GM19468 (cell line): ENCODE data around the gene MTREX.

ENCODE experiments used
- ATAC-seq: cut with Tn5 transposase; IDR thresholded peaks from one replicate; pipeline ENCODE4 v1.9.1; 2021; ENCODE audit warnings: mild to moderate bottlenecking, moderate library complexity, moderate number of reproducible peaks; ENCODE audit not compliant: unreplicated experiment; ENCODE audit errors: extremely low read depth

Gene MTREX

DNA sequence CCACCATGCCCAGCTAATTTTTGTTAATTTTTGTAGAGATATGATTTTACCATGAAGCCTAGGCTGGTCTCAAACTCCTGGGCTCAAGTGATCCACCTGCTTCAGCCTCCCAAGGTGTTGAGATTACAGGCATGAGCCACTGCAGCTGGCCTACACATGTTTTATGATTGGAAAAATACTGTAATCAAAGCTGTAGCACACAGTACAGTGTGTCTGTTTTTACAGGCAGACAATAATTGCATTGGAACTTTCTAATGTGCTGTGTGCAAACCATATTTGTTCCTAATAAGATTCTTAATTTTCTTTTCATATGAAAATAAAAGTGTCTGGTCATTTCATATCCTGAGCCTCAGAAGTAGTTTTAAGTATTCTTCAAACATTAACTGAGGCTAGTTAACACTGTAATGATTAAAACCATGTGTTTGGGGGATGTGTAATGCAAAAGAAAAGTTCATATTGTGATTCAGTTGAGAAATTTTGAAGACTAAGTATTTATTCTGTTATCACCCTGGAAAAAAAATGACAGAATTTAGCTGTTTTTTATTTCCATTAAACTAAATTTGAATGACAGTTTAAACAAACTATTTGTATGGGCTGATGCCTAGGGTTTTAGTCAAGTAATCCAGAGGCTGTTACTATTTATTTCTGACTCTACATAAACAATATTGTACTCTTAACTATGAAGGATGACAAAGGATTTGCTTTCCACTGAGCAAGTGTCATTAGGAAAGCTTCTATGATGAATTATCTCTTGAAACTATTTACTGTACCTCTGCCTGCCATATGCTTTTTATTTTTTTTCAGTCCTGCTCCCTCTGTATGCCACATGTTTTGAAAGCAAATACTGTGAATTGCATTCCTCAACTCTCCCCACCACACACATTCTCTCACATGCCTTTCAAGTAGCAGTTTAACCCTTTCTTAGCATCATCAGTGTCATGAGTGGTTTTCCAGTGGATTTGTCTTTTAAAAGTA is 111.5 kb downstream of the MTREX start:
- no peak for ATAC-seq

- ATAC-seq: peak; percentile 82
Observed at GRCh38 chr5:55421074-55421529, 113.3 kb downstream of the MTREX start.

DNA sequence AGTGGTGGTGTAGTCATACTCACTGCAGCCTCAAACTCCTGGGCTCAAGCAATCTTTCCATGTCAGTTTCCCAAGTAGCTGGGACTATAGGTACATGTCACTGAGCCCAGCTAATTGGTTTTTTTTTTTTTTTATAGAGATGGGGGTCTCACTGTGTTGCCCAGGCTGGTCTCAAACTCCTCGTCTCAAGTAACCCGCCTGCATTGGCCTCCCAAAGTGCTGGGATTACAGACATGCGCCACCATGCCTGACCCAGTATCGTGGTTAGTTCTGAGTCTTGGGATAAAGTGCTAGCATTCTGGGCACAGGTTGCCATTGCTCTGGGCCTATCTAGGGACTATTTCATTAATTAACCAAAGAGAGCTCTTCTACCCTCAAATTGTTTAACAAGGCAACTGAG is 118.7 kb downstream of the MTREX start:
- no peak for ATAC-seq

- ATAC-seq: no peak
Observed at GRCh38 chr5:55427157-55427556, 119.4 kb downstream of the MTREX start.

GRCh38 chr5:55429221-55429612 is 121.4 kb downstream of the MTREX start:
- ATAC-seq: no peak

DNA sequence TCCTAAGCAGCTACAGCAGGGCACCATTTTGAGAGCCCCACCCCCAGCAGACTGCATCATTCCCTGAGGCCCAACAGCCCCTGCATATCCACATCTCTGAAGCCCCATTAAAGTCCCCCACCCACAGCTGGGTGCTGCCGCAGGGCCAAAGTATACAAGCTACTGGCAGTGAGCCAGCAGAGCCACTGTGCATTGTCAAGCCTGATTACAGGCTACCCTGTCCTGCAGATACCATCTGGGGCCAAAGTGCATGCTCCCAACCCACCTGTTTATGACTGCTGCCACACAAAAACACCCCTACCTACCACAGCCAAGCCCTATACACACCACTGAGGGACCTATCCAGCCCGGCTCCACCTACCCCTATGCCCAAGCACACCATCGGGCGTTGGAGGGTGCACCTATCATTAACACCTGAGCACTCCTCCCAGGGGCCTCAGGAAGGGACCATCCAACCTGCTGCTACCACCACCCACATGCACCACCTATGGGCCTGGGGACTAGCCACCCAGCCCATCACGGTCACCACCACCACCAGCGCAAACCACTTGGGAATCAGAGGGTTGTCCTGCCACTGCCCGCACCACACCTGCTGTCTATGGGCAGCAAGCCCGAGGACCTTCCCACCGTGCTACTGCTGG is 121.9 kb downstream of the MTREX start:
- ATAC-seq: no peak

DNA sequence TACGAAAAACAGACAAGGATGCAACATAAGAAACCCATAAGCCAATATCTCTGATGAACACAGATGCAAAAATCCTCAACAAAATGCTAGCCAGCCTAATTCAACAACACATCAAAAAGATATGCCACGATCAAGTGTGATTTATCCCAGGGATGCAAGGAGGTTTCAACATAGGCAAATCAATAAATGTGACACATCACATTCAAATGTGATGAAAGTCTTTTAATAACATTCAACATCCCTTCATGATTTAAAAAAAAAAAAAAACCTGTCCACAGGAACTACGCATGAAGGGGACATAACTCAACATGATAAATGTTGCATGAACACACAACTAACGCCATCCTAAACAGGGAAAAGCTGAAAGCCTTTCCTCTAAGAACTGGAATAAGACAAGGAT is 124.8 kb downstream of the MTREX start:
- no peak for ATAC-seq

DNA sequence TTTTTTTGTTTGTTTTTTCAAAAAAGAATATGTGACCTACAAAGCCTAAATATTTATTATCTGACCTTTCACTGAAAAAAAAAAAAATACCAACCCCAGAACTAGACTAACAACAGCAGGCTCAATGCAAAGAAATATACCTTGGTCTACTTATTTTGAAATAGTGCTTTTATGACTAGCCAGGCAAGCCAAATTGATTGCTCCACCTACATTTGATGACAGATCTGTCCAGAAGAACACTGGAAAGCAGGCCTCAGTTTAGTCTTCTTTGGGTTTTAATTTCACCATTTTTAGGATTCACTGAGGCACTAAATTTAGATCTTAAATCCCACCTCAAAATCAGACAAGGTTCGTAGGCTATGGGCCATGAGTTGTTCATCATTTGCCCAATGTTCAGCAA is 129.7 kb downstream of the MTREX start:
- no peak for ATAC-seq

DNA sequence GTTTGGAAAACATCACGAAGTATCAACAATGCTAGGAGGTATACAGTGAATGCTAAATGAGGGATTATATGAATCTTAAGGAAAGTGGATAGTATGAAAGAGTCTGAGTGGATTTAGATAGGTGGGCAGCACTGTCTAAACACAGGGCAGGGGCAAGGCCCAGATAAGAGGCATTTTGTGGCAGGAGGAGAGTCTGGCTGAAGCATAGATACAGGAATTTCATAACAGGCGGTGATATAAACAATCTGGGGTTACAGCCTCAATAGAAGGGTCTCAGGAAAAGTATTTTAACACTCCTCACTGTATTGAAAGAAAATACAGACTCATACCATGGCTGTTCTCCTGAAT is 130.0 kb downstream of the MTREX start:
- no peak for ATAC-seq

DNA sequence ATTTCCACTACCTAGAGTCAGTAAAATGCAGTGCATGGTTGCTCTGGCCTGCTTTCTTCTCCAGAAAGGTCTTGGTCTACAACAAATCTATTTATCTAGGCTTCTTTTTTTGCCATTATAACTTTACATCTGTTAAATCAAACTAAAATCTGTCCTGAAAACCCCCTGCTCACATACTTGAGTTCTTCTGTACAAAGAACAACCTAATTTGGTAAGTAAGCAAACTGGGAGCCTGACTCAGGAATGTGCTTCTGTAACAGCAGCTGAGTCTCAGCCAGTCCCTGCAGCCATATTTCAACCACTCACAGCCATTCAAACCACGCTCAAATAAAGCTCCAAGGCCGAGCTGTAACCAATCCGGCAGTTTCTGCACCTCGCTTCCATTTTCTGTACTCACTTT is 131.2 kb downstream of the MTREX start:
- no peak for ATAC-seq

- ATAC-seq: no peak
Observed at GRCh38 chr5:55440188-55440646, 132.4 kb downstream of the MTREX start.

- no peak for ATAC-seq
Observed at GRCh38 chr5:55441107-55441771, 133.4 kb downstream of the MTREX start.

GRCh38 chr5:55441954-55442353 is 134.2 kb downstream of the MTREX start:
- ATAC-seq: no peak

DNA sequence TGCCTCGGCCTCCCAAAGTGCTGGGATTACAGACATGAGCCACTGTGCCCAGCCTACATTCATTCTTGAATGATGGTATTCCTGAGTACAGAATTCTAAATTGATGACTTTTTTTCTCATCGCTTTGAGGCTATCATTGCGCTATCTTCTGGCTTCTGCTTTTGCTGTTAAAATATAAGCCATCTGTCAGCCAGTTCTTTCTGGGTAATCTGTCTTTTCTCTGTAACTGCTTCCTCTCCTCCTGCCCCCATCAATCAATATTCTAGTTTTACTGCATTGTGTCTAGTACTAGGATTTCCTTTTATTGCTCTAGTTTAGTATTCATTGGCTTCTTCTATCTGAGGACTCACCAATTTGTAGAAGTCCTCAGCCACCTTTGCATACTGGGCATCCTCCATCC is 138.0 kb downstream of the MTREX start:
- no peak for ATAC-seq

- ATAC-seq: no peak
Observed at GRCh38 chr5:55446640-55447351, 139.0 kb downstream of the MTREX start.

DNA sequence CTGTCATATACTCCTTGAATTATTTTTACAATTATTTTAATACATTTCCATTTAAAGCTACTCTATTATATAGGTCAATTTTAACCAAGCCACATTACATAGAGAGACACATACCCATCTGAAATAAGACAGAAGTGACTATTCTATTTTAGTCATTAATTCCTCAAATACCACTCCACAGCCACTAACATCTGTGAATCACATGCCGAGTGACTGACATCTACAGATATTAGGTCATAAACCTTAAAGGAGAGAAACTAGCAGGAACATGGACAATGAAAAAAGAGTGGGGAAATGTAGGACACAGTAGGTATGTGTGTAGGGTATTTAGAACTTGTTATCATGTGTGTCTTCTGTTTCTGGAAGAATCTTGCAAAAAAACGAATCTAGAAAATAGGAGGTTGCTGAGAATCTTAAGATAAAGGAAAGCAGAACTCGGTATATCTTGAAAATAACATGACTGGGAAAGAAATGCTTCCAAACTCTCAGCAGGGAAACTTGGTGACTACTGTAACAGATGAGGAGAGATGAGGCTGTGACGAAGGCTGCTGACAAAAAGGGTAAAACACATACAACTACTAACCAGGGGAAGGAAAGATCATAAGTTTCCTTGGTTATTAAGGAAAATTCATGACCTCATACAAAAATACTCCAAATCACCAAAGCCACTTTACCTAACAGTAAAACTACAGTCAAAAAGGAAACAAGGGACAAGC is 142.4 kb downstream of the MTREX start:
- no peak for ATAC-seq

GRCh38 chr5:55451976-55452375 is 144.2 kb downstream of the MTREX start:
- no peak for ATAC-seq

DNA sequence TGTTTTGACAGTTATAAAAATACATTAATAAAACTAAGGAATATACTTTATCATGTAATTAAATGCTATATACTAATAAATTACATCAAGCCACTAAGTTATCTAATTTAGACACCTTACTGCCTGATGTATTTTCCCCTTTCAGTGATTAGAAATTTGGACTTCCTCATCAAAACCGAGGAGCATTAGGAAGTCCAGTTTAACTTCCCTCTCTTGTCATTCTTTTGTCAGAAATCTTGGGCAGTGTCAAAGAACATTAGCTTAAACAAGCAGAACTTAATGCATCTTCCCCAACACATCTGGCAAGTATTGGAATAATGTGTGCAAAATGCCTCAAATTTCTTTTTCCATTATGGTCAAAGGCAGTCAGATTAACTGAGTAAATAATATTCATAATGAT is 145.4 kb downstream of the MTREX start:
- ATAC-seq: no peak

GRCh38 chr5:55454282-55454681 is 146.5 kb downstream of the MTREX start:
- ATAC-seq: no peak
